Endometrium (tissue), 2 donors: Measurements from ENCODE around the gene IFT57.

ENCODE experiments used
- FAIRE-seq: peaks from 2 replicates; lab custom pipeline; 2012; peaks lifted over from hg19 to GRCh38; lab: Jason Lieb, UNC
- donor health status: control.
- donor health status: control.

IFT57 gene

GRCh38 chr3:108219336-108219735 lies 2.9 kb downstream of the IFT57 start:
- no peak for FAIRE-seq

GRCh38 chr3:108218811-108219210 lies 3.4 kb downstream of the IFT57 start:
- FAIRE-seq, result no peak

- FAIRE-seq, result no peak
Observed at GRCh38 chr3:108215871-108216270, 6.4 kb downstream of the IFT57 start.

GRCh38 chr3:108209579-108209978 lies 12.6 kb downstream of the IFT57 start:
- no peak for FAIRE-seq

GRCh38 chr3:108208831-108209230 lies 13.4 kb downstream of the IFT57 start:
- FAIRE-seq, result no peak

- FAIRE-seq, result no peak
Observed at GRCh38 chr3:108202834-108203233, 19.4 kb downstream of the IFT57 start.

- FAIRE-seq, result no peak
Observed at GRCh38 chr3:108202080-108202479, 20.1 kb downstream of the IFT57 start.

- no peak for FAIRE-seq
Observed at GRCh38 chr3:108201258-108201657, 21.0 kb downstream of the IFT57 start.

- FAIRE-seq, result no peak
Observed at GRCh38 chr3:108200578-108200977, 21.6 kb downstream of the IFT57 start.

GRCh38 chr3:108200024-108200423 lies 22.2 kb downstream of the IFT57 start:
- FAIRE-seq, result no peak

GRCh38 chr3:108191394-108191793 lies 30.8 kb downstream of the IFT57 start:
- no peak for FAIRE-seq

- FAIRE-seq, result no peak
Observed at GRCh38 chr3:108190346-108190745, 31.9 kb downstream of the IFT57 start.

GRCh38 chr3:108189440-108189839 lies 32.8 kb downstream of the IFT57 start:
- FAIRE-seq, result no peak

GRCh38 chr3:108185536-108185935 lies 36.7 kb downstream of the IFT57 start:
- FAIRE-seq, result no peak

GRCh38 chr3:108184824-108185223 lies 37.4 kb downstream of the IFT57 start:
- FAIRE-seq, result no peak

GRCh38 chr3:108183971-108184370 lies 38.3 kb downstream of the IFT57 start:
- FAIRE-seq, result no peak

GRCh38 chr3:108183181-108183580 lies 39.0 kb downstream of the IFT57 start:
- no peak for FAIRE-seq

GRCh38 chr3:108182339-108182738 lies 39.9 kb downstream of the IFT57 start:
- no peak for FAIRE-seq

- no peak for FAIRE-seq
Observed at GRCh38 chr3:108181172-108181571, 41.1 kb downstream of the IFT57 start.

GRCh38 chr3:108180194-108180593 lies 42.0 kb downstream of the IFT57 start:
- FAIRE-seq, result no peak

GRCh38 chr3:108178676-108179075 lies 43.5 kb downstream of the IFT57 start:
- no peak for FAIRE-seq

GRCh38 chr3:108177536-108177935 lies 44.7 kb downstream of the IFT57 start:
- no peak for FAIRE-seq

GRCh38 chr3:108175352-108175751 lies 46.9 kb downstream of the IFT57 start:
- FAIRE-seq, result no peak

- no peak for FAIRE-seq
Observed at GRCh38 chr3:108171106-108171505, 51.1 kb downstream of the IFT57 start.

- no peak for FAIRE-seq
Observed at GRCh38 chr3:108164391-108164790, 57.8 kb downstream of the IFT57 start.
